ENCODE measurements around the gene TPRX2. TPM values are rescaled to one million over a fixed set of nuclear protein-coding genes. Genes with fewer than 3 reads are reported as not detected.
"Not testable (repeated sequence)": the region's sequence is repeated elsewhere in the genome, so short reads cannot be mapped to it uniquely, and the experiment has no call there.

The TPRX2 gene
- polyA plus RNA-seq, 1 donor (not counting 4 experiments of a cell fraction or from before 2014, with no cell fraction given) = not detected

GRCh38 chr19:47813995-47814328 lies 45.1 kb upstream of the TPRX2 start:
- Histone ChIP-seq H3K9ac (ENCODE audit: control insufficient read depth, extremely low read depth, insufficient read depth, low read length) (no peak overlapping the region), H3K27ac (ENCODE audit: control insufficient read depth, insufficient read depth, low read length) (no peak overlapping the region), H3K4me3 (ENCODE audit: control insufficient read depth in 2 of 3, extremely low read depth in 1 of 3, insufficient read depth in 2 of 3, low read depth in 1 of 3, low read length in 3 of 3) (no peak overlapping the region), H3K27me3 (ENCODE audit: control insufficient read depth, extremely low read depth, insufficient read depth, low read length) (no peaks in the 10 kb centered on the region), H3K4me1 (ENCODE audit: control insufficient read depth, extremely low read depth, insufficient read depth, low read length) (no peaks in the 10 kb centered on the region), H3K9me3 (ENCODE audit: control insufficient read depth, low read depth, low read length) (no peaks in the 10 kb centered on the region), H3K4me2 (ENCODE audit: control insufficient read depth, extremely low read depth, insufficient read depth, low read depth, low read length) (no peak overlapping the region), H2AFZ (ENCODE audit: control insufficient read depth, low read length) (no peak overlapping the region), H3K79me2 (ENCODE audit: control insufficient read depth, insufficient read depth, low read length) (no peaks in the 10 kb centered on the region), H3K9me1 (ENCODE audit: control insufficient read depth, extremely low read depth, insufficient read depth, low read length) (no peaks in the 10 kb centered on the region), H4K20me1 (ENCODE audit: control insufficient read depth, extremely low read depth, insufficient read depth, low read length) (no peaks in the 10 kb centered on the region), H3K36me3 (ENCODE audit: control insufficient read depth in 2 of 2, extremely low read depth in 1 of 2, insufficient read depth in 2 of 2, low read length in 2 of 2) (no peaks in the 10 kb centered on the region)
- DNase-seq (ENCODE audit: low read depth, low spot score) (no peak), FAIRE-seq (no peak)
- dilution Hi-C loops (cut with MboI; ENCODE audit: extremely low pct_ligation_motif_present, low sequenced_read_pairs) = no loop called here
- TF ChIP-seq CTCF (optimal IDR thresholded peaks at IDR 0.05 in 1 of 3, IDR thresholded peaks at IDR 0.05 in 1 of 3, conservative IDR thresholded peaks at IDR 0.05 in 1 of 3; ENCODE audit: extremely low read depth in 1 of 3, insufficient read depth in 2 of 3, low read length in 3 of 3) (no peak), EZH2 (IDR thresholded peaks at IDR 0.05; ENCODE audit: low read length) (no peak)

GRCh38 chr19:47816270-47816669 lies 42.8 kb upstream of the TPRX2 start:
- DNase-seq (ENCODE audit: low read depth, low spot score); H2AFZ ChIP-seq (ENCODE audit: control insufficient read depth, low read length); dilution Hi-C loops (cut with MboI; ENCODE audit: extremely low pct_ligation_motif_present, low sequenced_read_pairs); H3K79me2 ChIP-seq (ENCODE audit: control insufficient read depth, insufficient read depth, low read length); H3K9me1 ChIP-seq (ENCODE audit: control insufficient read depth, extremely low read depth, insufficient read depth, low read length); H3K36me3 ChIP-seq (ENCODE audit: control insufficient read depth in 2 of 2, extremely low read depth in 1 of 2, insufficient read depth in 2 of 2, low read length in 2 of 2); FAIRE-seq; H3K4me1 ChIP-seq (ENCODE audit: control insufficient read depth, extremely low read depth, insufficient read depth, low read length); H4K20me1 ChIP-seq (ENCODE audit: control insufficient read depth, extremely low read depth, insufficient read depth, low read length); H3K9ac ChIP-seq (ENCODE audit: control insufficient read depth, extremely low read depth, insufficient read depth, low read length); H3K4me3 ChIP-seq (ENCODE audit: control insufficient read depth in 2 of 3, extremely low read depth in 1 of 3, insufficient read depth in 2 of 3, low read depth in 1 of 3, low read length in 3 of 3); H3K9me3 ChIP-seq (ENCODE audit: control insufficient read depth, low read depth, low read length); H3K4me2 ChIP-seq (ENCODE audit: control insufficient read depth, extremely low read depth, insufficient read depth, low read depth, low read length); H3K27ac ChIP-seq (ENCODE audit: control insufficient read depth, insufficient read depth, low read length): not testable (repeated sequence)
- H3K27me3 ChIP-seq (ENCODE audit: control insufficient read depth, extremely low read depth, insufficient read depth, low read length) = peaks cover 12% of the 10 kb centered on the region

- H2AFZ ChIP-seq (ENCODE audit: control insufficient read depth, low read length); dilution Hi-C loops (cut with MboI; ENCODE audit: extremely low pct_ligation_motif_present, low sequenced_read_pairs); DNase-seq (ENCODE audit: low read depth, low spot score); H3K4me1 ChIP-seq (ENCODE audit: control insufficient read depth, extremely low read depth, insufficient read depth, low read length); H4K20me1 ChIP-seq (ENCODE audit: control insufficient read depth, extremely low read depth, insufficient read depth, low read length); H3K27ac ChIP-seq (ENCODE audit: control insufficient read depth, insufficient read depth, low read length); H3K9me3 ChIP-seq (ENCODE audit: control insufficient read depth, low read depth, low read length); H3K9ac ChIP-seq (ENCODE audit: control insufficient read depth, extremely low read depth, insufficient read depth, low read length); FAIRE-seq; H3K4me2 ChIP-seq (ENCODE audit: control insufficient read depth, extremely low read depth, insufficient read depth, low read depth, low read length); H3K36me3 ChIP-seq (ENCODE audit: control insufficient read depth in 2 of 2, extremely low read depth in 1 of 2, insufficient read depth in 2 of 2, low read length in 2 of 2); H3K9me1 ChIP-seq (ENCODE audit: control insufficient read depth, extremely low read depth, insufficient read depth, low read length); H3K79me2 ChIP-seq (ENCODE audit: control insufficient read depth, insufficient read depth, low read length); H3K4me3 ChIP-seq (ENCODE audit: control insufficient read depth in 2 of 3, extremely low read depth in 1 of 3, insufficient read depth in 2 of 3, low read depth in 1 of 3, low read length in 3 of 3): not testable (repeated sequence)
- peaks cover 12% of the 10 kb centered on the region for H3K27me3 ChIP-seq (ENCODE audit: control insufficient read depth, extremely low read depth, insufficient read depth, low read length)
These were observed 40.8 kb upstream of the TPRX2 start for GRCh38 chr19:47818221-47818620.
